HG02571 (cell line): ENCODE measurements around the gene PTH1R.

ENCODE experiments used
- ATAC-seq: cut with Tn5 transposase; IDR thresholded peaks from one replicate; pipeline ENCODE4 v1.9.1; 2021; ENCODE audit warnings: mild to moderate bottlenecking, moderate library complexity; ENCODE audit not compliant: unreplicated experiment

Gene PTH1R

DNA sequence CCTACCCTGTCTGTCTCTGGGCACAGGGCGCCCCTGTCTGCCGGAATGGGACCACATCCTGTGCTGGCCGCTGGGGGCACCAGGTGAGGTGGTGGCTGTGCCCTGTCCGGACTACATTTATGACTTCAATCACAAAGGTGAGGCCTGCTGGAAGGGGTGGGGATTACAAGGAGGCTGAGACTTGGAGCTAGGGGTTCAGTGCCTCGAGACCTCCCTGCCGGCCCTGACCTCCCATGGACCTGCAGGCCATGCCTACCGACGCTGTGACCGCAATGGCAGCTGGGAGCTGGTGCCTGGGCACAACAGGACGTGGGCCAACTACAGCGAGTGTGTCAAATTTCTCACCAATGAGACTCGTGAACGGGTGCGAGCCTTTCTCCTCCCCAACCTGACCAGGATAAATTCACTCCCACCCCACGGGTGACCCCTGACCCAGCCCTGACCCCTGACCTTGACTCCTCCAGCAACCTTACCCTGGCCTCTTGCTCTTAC, 20.4 kb downstream of the PTH1R start:
- ATAC-seq, result no peak

DNA sequence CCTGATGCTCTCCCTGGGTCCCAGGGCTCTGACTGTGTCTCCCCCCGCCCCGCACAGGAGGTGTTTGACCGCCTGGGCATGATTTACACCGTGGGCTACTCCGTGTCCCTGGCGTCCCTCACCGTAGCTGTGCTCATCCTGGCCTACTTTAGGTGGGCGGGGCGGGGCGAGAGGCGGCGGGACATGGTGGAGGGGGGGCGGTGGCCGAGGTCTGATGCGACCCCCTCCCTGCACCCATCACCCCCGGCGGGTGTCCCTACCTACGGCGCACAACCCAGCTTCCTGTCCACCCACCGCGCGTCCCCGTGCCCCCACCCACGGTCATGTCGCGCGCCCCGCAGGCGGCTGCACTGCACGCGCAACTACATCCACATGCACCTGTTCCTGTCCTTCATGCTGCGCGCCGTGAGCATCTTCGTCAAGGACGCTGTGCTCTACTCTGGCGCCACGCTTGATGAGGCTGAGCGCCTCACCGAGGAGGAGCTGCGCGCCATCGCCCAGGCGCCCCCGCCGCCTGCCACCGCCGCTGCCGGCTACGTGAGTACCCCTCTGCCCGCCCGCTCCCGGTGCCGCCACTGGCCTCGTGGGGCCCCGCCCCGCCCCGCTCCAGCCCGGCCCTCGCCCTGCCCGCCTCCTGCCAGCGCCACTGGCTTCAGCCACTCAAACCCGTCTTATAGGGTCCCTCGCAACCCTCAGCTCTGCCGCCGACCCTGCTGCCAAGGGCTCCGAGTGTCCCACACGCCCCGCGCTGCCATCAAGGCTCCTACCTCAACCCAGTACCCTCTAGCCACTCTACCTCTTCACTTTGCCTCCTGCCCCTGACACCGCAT, 21.0 kb downstream of the PTH1R start:
- no peak for ATAC-seq

DNA sequence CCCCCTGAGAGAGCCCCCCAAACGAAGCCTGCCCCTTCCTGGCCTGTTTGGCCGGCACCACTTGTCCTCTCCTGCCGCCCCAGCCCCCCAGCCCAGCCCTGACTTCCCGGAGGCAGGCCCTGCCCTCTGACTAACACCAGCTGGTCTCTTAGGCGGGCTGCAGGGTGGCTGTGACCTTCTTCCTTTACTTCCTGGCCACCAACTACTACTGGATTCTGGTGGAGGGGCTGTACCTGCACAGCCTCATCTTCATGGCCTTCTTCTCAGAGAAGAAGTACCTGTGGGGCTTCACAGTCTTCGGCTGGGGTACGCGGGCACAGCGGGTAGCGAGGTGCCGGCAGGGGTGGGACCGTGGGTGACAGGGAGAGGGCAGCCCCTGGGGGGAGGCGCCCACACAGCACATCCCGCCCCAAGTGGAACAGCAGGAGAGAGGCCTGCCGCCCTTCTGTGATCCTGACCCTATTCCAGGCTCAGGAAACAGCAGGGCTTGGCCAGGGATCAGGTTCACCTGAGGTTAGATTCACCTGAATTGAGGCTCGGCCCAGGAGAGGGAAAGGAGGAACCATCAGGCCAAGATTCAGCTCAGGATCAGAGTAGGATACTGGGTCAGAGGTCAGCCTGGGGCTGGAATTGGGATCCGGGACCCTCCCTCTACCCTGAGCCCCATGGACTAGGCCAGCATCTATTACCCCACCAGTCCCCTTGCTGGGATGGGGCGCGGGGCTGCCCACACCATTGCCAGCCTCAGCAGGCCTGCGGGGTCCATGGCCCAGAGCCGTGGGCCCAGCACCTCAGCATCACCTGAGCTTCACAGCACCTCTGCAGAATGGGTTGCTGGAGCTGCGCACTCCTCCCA, 21.9 kb downstream of the PTH1R start:
- ATAC-seq, result no peak

DNA sequence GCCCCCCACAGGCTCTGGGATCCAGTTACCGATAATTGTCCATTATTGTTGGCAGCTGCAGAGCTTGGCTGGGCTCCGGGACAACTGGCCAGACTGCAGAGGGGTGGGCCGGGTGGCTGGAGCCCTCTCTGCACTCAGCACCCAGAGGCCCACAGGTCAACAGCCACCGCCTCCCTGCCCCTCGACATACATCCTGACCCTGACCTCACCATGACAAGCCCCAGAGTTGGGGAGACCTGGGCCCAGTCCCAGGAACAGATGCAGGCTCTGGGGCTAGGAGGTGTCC, 22.4 kb downstream of the PTH1R start:
- ATAC-seq, result no peak

DNA sequence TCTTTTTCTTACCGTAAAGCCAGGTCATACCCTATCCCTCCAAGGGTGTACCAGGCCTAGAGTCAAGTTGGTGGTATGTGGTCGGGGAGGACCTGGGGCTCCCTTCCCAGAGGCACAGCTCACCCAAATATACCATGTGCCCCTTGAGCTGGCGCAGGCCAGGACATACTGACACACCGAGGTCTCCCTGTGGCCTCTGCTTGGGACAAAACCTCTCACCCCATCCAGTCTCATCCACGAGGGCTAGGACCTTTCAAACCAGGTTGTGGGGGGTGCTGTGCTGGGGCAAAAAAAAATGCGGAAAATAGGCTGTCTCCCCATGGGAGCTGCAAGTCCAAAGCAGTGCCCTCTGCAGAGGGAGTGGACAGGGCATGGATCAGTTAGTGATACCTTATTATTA, 22.8 kb downstream of the PTH1R start:
- no peak for ATAC-seq

DNA sequence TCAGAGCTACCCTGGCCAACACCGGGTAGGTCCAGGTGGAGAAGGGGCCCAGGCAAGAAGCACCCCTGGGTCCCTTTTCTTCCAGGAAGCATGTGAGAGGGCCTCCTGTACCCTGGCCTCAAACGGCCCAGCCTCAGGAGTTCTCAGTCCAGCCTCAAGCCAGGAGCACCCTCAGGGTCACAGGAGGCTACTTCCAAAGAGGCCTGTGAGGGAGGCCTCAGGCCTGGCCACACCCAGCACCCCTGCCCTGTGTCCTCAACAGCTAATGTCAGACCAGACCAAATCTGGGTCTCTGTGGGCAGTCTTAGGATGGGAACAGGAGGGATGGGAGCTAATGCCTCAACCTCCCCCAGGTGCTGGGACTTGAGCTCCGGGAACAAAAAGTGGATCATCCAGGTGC, 23.5 kb downstream of the PTH1R start:
- no peak for ATAC-seq

- no peak for ATAC-seq
Observed at GRCh38 chr3:46901591-46902187, 24.2 kb downstream of the PTH1R start.

DNA sequence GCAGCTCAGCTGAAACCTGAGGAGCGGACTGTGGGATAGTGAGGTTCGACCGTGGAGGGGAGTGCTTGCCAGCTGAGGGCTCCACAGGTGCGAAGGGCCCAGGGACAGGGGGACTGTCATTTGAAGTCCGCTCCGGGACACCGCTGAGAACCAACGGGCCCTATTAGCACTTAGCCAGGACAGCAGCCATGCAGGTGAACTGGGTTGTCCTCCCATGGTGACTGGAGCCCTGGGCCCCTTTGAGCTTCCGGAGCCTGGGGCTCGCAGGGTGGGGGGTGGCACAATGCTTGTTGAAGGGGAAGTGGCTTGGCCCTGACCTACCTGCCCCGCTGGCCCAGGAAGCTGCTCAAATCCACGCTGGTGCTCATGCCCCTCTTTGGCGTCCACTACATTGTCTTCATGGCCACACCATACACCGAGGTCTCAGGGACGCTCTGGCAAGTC, 24.7 kb downstream of the PTH1R start:
- ATAC-seq, result no peak

DNA sequence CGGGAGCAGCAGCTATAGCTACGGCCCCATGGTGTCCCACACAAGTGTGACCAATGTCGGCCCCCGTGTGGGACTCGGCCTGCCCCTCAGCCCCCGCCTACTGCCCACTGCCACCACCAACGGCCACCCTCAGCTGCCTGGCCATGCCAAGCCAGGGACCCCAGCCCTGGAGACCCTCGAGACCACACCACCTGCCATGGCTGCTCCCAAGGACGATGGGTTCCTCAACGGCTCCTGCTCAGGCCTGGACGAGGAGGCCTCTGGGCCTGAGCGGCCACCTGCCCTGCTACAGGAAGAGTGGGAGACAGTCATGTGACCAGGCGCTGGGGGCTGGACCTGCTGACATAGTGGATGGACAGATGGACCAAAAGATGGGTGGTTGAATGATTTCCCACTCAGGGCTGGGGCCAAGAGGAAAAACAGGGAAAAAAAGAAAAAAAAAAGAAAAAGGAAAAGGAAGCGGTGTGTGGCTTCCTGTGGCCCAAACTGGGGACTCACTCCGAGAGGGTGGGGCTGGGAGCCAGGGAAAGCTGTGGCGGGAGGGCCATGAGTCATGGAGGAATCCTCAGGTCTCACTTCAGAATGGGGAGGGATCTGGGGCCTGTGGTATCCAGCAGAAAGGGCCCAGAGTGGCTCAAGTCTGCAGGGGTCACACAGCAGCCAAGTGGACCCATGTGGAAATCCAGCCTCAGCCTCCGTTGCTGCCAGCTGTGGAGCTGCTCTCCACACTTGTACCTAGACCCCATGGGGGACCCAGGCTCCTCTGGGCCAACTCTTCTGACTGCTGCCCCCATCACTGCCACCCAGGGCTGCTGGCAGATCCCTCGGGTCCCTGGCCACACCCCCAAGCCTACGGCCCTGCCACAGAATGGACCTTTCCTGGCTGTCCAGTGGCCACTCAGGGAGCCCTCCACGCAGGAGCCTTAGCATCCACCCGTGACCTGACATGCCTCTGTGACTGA, 26.1 kb downstream of the PTH1R start:
- ATAC-seq, result no peak

DNA sequence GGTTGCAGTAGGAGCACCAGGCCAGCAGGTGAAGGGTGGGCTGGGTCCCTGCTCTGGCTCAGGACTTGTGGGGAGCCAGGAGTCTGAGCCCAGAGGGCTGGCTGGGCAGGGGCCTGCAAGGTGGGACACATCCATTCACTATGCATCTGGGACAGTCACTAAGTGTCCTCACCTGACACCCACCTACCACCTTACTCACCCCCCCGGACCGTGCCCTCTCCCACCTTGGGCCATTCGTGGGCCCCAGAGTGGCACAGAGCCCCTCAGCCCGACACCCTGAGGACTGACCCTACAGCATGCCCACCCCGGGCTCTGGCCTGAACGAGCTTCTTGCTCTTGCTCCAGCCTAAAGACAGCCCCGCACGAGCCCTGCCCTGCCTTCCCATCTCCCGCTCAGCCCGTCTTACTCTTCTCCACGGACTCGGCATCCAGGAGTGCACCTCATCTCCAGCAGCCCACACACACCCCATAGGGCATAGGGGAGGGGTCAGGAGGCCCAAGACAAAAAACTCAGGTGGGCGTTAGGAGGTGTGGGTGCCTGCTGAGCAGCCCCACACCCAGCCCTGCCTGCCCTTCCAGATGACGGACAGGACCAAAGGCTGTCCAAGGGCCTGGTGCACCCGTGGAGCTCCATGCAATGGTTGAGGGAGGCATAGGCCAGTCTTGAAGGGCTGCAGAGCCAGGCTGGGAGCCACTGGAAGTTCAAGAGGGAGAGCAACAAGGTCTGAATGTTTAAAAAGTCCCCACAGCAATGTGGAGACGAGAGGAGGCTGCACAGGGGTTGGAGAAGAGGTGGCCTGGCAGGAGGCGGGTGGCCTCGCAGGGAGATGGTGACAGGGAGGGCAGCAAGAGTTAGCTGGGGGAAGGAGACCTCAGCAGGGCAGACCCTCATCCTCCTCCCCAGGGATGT, 27.0 kb downstream of the PTH1R start:
- no peak for ATAC-seq

DNA sequence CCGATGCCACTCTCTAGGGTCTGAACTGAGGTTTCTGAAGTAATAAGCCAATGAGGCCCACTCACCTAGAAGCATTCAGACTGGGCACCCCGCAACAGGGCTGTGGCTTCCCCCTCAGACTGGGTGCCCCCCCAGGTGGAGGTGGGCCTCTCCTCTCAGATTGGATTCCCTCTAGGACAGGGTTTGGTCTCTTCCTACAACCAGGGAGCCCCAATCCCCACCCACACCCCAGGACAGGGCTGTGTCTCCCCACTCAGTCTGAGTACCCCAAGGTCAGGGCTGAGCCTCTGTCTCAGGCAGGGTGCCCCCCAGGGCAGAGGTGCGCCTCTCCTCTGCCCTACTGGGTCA, 27.7 kb downstream of the PTH1R start:
- no peak for ATAC-seq

DNA sequence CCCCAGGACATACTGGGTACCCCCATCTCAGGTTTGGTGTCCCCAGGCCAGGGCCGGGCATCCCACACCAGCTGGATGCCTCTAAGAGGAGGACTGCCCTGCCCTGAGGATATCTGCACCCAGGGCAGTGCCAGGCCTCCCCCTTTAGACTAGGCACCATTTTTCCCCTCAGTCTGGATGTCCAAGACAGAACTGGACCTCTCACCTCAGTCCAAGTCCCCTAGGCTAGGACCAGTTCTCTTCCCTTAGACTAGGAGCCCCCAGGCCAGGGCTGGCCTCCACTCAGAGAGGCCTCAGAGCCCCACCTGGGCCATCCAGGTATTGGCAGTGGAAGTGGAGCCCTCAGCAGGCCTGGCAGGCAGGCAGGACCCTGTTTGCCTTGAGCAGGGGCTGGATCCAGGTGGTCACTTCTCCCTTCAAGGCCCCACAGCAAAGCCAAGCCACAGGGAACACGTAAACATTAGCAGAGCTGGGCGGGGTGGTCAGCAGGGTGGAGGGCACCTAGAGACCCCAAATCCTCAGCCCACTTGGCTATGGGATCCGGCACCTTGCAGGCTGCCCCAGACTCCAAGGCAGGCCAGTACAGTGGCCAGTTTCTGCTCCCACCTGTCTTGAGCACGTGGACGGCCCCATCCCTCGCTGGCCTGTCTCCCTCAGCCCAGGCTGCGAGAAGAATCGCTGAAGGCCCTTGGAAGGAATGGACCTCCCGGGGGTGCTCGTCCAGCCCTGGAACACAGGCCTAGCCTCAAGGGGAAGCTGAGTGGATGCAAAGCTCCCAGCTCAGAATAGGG, 28.3 kb downstream of the PTH1R start:
- ATAC-seq, result no peak

DNA sequence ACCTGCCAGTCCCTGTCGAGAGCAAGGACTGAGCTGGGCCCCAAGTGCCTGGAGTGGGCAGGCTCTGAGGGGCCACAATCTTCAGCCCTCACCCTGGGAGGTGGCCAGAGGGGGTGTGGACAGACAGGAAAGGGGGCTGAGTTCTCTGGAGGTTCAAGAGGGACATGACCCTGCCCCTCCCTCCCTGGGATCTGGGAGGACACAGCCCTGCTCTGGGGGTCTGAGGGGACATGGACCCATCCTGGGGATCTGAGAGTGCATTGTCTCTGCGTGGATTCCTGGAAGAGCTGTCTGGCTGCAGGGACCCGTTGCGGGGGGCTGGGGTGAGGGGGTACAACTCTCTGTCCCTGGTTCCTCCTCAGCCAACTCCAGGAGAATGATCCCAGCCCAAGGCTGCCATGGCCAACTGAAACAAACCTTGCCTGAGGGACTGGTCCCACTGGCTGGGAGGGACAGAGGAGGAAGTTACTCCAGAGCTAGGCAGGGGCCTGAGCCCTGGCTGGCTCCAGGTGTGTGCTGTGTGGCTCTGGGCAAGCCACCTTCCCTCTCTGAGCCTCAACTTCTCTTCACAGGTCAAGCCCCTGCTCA, 29.0 kb downstream of the PTH1R start:
- ATAC-seq, result no peak

- ATAC-seq, result no peak
Observed at GRCh38 chr3:46907271-46907670, 29.8 kb downstream of the PTH1R start.

- no peak for ATAC-seq
Observed at GRCh38 chr3:46907960-46908293, 30.4 kb downstream of the PTH1R start.

- no peak for ATAC-seq
Observed at GRCh38 chr3:46908294-46908985, 30.9 kb downstream of the PTH1R start.

GRCh38 chr3:46908986-46909534, 31.5 kb downstream of the PTH1R start:
- no peak for ATAC-seq
